IPS DF 6.9 (cell line): ENCODE measurements around the gene BLACAT1.
"Not testable (repeated sequence)": the region's sequence is repeated elsewhere in the genome, so short reads cannot be mapped to it uniquely, and the experiment has no call there.

Experiments used
- DNase-seq: peaks from one replicate; pipeline ENCODE4 v3.0.0-alpha.2; 2013; ENCODE audit warnings: low read depth, low spot score
- H3K27ac ChIP-seq: one replicate; pipeline ENCODE4 v1.5.1; 2013; ENCODE audit warnings: low read length, control low read depth
- H3K27me3 ChIP-seq: 2 replicates; pipeline ENCODE4 v1.6.1; 2013; ENCODE audit warnings: mild to moderate bottlenecking, low read length; ENCODE audit not compliant: control insufficient read depth, insufficient read depth
- H3K36me3 ChIP-seq: 2 replicates; pipeline ENCODE4 v1.6.1; 2013; ENCODE audit warnings: low read length; ENCODE audit not compliant: control insufficient read depth, insufficient read depth
- H3K4me1 ChIP-seq: 2 replicates; pipeline ENCODE4 v1.6.1; 2013; ENCODE audit warnings: low read length; ENCODE audit not compliant: control insufficient read depth, insufficient read depth
- H3K4me3 ChIP-seq: 2 replicates; pipeline ENCODE4 v1.5.1; 2013; ENCODE audit warnings: mild to moderate bottlenecking, low read length
- H3K9me3 ChIP-seq: 2 replicates; pipeline ENCODE4 v1.6.1; 2013; ENCODE audit warnings: low read length, inconsistent platforms; ENCODE audit not compliant: control insufficient read depth, insufficient read depth
- WGBS: extraction: QIAGEN DNeasy Blood & Tissue Kit; methylation state at CpG from one replicate; pipeline ENCODE4 v1.1.7; 2013; ENCODE audit warnings: mixed read lengths, missing lambda C conversion rate; ENCODE audit not compliant: insufficient read length, insufficient coverage; 5-methylcytosine and 5-hydroxymethylcytosine counted together

The BLACAT1 gene

GRCh38 chr1:205482587-205482986, 26.7 kb upstream of the BLACAT1 start:
- not testable (repeated sequence) for H3K4me1 ChIP-seq, H3K9me3 ChIP-seq, H3K4me3 ChIP-seq, H3K27me3 ChIP-seq, H3K36me3 ChIP-seq, H3K27ac ChIP-seq, DNase-seq
- no CpG with 5 or more reads among the region's 11 CpGs for WGBS

- Histone ChIP-seq H3K27me3 (no peaks in the 10 kb centered on the region), H3K9me3 (no peaks in the 10 kb centered on the region), H3K36me3 (no peaks in the 10 kb centered on the region), H3K4me3 (no peak overlapping the region), H3K27ac (no peak overlapping the region), H3K4me1 (peaks cover 6% of the 10 kb centered on the region)
- WGBS, result no CpG with 5 or more reads among the region's 15 CpGs
- no peak for DNase-seq
Measured at GRCh38 chr1:205481629-205482151, 25.8 kb upstream of the BLACAT1 start.

- H3K27ac ChIP-seq, result no peak overlapping the region
- WGBS, result no CpG with 5 or more reads among the region's 11 CpGs
Measured at GRCh38 chr1:205481218-205481617, 25.4 kb upstream of the BLACAT1 start.

GRCh38 chr1:205480349-205480985, 24.6 kb upstream of the BLACAT1 start:
- Histone ChIP-seq H3K36me3 (no peaks in the 10 kb centered on the region), H3K27me3 (no peaks in the 10 kb centered on the region), H3K4me3 (no peak overlapping the region), H3K4me1 (peaks cover 6% of the 10 kb centered on the region), H3K27ac (no peak overlapping the region), H3K9me3 (no peaks in the 10 kb centered on the region)
- DNase-seq, result no peak
- no CpG with 5 or more reads among the region's 17 CpGs for WGBS

More at GRCh38 chr1:205481218-205481617, 25.4 kb upstream of the BLACAT1 start:
- no peak overlapping the region for H3K4me3 ChIP-seq
- DNase-seq, result no peak
- H3K36me3 ChIP-seq, result no peaks in the 10 kb centered on the region
- no peaks in the 10 kb centered on the region for H3K9me3 ChIP-seq
- peaks cover 6% of the 10 kb centered on the region for H3K4me1 ChIP-seq
- H3K27me3 ChIP-seq, result no peaks in the 10 kb centered on the region

- H3K4me1 ChIP-seq, H3K36me3 ChIP-seq, H3K4me3 ChIP-seq, H3K9me3 ChIP-seq, H3K27me3 ChIP-seq, H3K27ac ChIP-seq, DNase-seq: not testable (repeated sequence)
- WGBS, result no CpG with 5 or more reads among the region's 2 CpGs
Measured at GRCh38 chr1:205478985-205479384, 23.1 kb upstream of the BLACAT1 start.

GRCh38 chr1:205477759-205478247, 22.0 kb upstream of the BLACAT1 start:
- WGBS, result no CpG with 5 or more reads among the region's 12 CpGs
- H3K27me3 ChIP-seq, result no peaks in the 10 kb centered on the region
- no peak overlapping the region for H3K4me3 ChIP-seq
- no peak for DNase-seq
- H3K36me3 ChIP-seq, result no peaks in the 10 kb centered on the region
- H3K27ac ChIP-seq, result no peak overlapping the region
- peaks cover 5% of the 10 kb centered on the region for H3K4me1 ChIP-seq
- no peaks in the 10 kb centered on the region for H3K9me3 ChIP-seq

GRCh38 chr1:205477121-205477758, 21.4 kb upstream of the BLACAT1 start:
- Histone ChIP-seq H3K4me3 (no peak overlapping the region), H3K9me3 (no peaks in the 10 kb centered on the region), H3K27ac (no peak overlapping the region), H3K27me3 (no peaks in the 10 kb centered on the region), H3K4me1 (peaks cover 6% of the 10 kb centered on the region), H3K36me3 (no peaks in the 10 kb centered on the region)
- DNase-seq, result no peak
- WGBS, result no CpG with 5 or more reads among the region's 6 CpGs

- 100% methylated on average over 1 of the region's 4 CpGs for WGBS
Measured at GRCh38 chr1:205476648-205477047, 20.8 kb upstream of the BLACAT1 start.

GRCh38 chr1:205475855-205476254, 20.0 kb upstream of the BLACAT1 start:
- Histone ChIP-seq H3K36me3 (no peaks in the 10 kb centered on the region), H3K4me3 (no peak overlapping the region), H3K27me3 (no peaks in the 10 kb centered on the region), H3K9me3 (no peaks in the 10 kb centered on the region), H3K27ac (no peak overlapping the region), H3K4me1 (peaks cover 6% of the 10 kb centered on the region)
- no CpG with 5 or more reads among the region's 1 CpG for WGBS
- no peak for DNase-seq

More at GRCh38 chr1:205476648-205477047, 20.8 kb upstream of the BLACAT1 start:
- no peaks in the 10 kb centered on the region for H3K36me3 ChIP-seq
- no peak overlapping the region for H3K27ac ChIP-seq
- H3K27me3 ChIP-seq, result no peaks in the 10 kb centered on the region
- H3K4me3 ChIP-seq, result no peak overlapping the region
- H3K9me3 ChIP-seq, result no peaks in the 10 kb centered on the region
- no peak for DNase-seq
- peaks cover 6% of the 10 kb centered on the region for H3K4me1 ChIP-seq

- Histone ChIP-seq H3K27ac (no peak overlapping the region), H3K27me3 (no peaks in the 10 kb centered on the region), H3K36me3 (no peaks in the 10 kb centered on the region), H3K4me3 (no peak overlapping the region), H3K4me1 (peaks cover 5% of the 10 kb centered on the region), H3K9me3 (no peaks in the 10 kb centered on the region)
- DNase-seq, result no peak
- no CpG with 5 or more reads among the region's 3 CpGs for WGBS
Measured at GRCh38 chr1:205474571-205474970, 18.7 kb upstream of the BLACAT1 start.
